HG03354 (cell line): ENCODE data around the gene BAG3.
"Not testable (repeated sequence)": the region's sequence is repeated elsewhere in the genome, so short reads cannot be mapped to it uniquely, and the experiment has no call there.

Experiments used
- ATAC-seq: cut with Tn5 transposase; IDR thresholded peaks from one replicate; pipeline ENCODE4 v1.9.1; 2021; ENCODE audit warnings: mild to moderate bottlenecking; ENCODE audit not compliant: unreplicated experiment, poor library complexity, severe bottlenecking

BAG3 gene

DNA sequence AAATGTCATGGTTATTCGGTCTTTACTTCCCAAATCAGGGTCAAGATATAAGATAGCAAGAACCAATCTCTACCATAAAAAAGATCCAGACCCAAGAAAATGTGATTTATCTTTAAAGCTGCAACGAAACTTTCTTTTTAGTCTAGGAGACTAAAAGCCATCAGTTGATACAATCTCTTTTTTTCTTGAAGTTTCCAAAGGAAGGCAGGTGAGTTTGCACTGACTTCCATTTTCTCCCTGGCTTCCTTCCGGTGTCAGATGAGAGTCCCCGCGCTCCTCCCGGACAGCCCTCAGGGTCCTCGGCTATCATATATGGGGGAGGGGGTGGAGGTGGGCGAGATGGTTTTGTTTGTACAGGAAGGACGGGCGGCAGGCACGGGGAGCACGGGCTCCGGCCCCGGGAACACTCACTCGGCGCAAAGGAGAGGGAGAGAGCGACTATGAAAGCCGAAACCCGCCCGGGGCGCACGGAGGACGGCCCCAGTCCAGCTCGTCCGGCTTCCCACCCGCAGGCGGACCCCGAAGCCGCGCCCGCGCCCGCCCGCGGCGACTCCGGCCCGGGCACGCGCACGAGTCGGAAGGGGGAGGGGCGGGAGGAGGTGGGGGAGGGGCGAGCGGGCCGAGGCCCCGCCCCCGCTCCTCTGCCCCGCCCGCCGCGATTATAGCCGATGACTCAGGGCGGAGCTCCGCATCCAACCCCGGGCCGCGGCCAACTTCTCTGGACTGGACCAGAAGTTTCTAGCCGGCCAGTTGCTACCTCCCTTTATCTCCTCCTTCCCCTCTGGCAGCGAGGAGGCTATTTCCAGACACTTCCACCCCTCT, at the start of gene BAG3:
Gene BAG3 (plus strand): TSS at position 689 of the 822 bp plus-strand sequence. CDS start 296 bp downstream, outside the sequence.
- peak; percentile 86 for ATAC-seq

DNA sequence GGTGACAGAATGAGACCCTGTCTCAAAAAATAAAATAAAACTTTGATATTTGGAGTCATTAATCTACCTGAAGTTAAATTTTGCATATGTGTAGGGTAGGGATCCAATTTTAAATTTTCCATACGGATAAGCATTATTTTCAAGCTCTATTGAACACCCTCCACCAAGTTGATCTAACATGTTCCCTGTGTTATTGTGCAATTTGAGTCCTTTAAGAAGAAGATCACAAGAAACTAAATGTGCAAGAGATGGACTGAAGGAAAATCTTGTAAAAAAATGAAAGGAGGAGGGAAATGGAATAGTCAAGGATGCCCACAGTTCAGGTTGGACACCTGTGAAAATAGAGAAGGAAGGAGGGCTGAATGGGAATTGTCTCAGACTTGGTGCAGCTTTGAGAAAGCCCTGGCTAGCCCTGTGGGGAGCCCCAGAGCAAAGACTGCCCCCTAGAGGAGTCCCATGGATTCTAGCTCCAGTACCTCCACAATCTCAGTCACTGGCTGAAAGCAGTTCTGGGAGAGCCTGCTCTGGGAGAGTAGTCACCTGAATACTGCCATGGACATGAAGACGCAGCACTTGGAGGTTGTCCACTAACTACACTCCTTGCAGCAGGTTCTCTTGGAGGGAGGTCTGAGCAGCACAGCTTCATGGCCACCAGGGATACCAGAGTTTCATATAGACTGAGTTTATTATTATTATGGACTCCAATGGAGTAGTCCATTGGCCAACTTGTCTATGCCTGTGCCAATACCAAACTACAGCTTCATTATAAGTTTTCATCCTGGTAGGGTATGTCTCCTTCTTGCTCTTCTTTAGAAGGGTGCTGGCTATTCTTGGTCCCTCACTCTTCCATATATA, 48.7 kb upstream of the BAG3 start:
- ATAC-seq = peak; percentile 45

DNA sequence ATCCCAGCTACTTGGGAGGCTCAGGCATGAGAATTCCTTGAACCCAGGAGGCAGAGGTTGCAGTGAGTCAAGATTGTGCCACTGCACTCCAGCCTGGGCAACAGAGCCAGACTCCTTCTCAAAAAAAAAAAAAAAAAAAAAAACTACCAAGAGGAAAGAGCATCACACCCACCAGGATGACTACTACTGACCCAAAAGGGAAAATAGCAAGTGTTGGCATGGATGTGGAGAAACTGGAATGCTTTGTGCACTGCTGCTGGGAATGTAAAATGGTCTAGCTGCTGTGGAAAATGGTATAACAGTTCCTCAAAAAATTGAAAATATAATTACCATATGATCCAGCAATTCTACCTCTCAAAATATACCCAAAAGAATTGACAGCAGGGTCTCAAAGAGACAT, 46.7 kb upstream of the BAG3 start:
- no peak for ATAC-seq

DNA sequence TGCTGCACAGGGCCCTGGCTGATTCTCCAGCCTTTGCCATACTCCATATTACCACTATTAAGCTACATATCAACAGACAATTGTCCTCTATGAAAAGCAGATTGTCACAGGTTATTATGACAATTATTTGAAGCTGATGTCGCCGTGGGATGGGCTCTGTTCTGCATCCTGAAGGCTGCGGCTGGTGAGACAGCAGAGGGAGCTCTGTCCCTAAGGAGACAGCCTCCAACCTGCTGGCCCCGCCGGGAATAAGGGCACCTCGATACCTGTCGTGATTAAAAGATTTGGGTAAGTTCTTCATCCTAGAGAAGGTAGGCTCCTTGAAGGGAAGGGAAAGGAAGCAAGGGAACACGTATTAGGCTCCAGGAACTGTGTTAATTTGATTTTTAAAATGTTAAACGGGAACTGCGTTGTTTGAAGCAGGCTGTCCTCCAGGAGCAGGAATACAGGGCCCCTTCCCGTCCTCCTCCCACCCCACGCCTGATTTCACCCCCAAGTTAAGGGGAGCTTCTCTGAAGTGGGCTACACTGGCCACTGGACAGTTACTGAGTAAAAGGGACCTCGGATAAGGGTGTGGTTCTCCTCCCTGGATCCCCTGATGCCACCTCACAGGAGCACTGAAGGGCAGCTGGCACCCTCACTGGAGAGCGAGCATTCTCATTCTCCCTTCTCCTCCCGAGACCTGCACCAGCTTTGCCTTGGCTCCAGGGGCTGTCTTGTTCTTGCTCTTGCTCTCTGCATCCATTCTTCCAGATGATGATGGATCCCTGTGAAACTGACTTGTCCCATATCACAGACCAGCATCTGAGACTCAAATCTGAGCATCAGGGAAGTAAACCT, 42.6 kb upstream of the BAG3 start:
- ATAC-seq = no peak

DNA sequence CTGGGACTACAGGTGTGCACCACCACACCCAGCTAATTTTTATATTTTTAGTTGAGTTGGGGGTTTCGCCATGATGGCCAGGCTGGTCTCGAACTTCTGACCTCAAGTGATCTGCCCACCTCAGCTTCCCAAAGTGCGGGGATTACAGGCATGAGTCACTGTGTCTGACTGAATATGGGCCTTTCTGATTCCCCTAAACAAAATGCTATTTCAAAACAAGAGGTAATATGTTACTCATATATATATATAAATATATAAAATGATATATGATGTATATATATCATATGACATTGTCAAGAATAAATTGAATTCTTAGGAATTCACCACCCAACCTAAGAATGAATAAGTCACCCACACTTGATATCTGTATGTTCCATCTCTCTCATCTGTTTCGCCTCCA, 41.7 kb upstream of the BAG3 start:
- no peak for ATAC-seq

DNA sequence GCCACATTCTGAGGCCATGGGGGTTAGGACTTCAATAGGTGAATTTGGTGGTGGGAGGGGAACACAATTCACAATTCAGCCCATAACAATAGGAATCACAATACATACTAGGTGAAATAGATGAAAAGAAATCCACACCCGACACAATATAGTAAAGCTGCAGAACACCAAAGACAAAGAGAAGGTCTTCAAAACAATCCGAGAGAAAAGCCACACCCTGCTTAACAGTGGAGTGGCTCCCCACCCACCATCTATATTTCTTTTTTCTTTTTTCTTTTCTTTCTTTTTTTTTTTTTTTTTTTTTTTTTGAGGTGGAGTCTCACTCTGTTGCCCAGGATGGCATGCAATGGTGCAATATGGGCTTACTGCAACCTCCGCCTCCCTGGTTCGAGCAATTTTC, 39.7 kb upstream of the BAG3 start:
- ATAC-seq = no peak

DNA sequence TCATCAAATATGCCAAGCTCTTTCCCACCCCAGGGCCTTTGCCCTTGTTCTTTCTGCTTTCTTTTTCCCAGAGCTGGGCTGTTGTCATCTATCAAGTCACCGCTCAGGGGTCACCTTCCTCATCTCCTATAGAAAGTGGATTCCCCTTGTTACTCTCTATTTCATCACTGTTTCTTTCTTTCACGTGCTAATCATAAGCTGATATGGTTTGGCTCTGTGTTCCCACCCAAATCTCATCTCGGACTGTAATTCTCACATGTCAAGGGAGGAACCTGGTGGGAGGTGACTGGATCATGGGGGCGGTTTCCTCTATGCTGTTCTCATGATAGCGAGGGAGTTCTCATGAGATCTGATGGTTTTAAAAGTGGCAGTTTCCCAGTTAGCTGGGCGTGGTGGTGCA, 37.4 kb upstream of the BAG3 start:
- ATAC-seq = no peak

DNA sequence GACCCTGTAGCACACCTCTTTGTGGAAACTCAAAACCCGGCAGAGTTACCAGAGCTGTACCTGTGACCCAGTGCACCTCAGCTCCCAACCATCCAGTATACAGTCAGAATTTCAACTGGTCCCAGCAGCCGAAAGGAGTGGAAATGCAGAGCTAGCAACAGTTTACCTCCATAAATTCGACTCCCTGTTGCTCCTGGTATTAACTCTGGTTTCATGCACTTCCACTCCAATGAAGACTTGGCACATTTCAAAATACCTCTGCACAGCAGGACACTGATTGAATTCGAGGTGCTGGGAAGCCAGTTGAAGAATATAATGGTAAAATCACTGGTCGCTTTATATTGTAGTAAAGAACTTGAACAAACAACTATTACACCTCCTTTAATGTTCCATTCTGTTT, 36.5 kb upstream of the BAG3 start:
- no peak for ATAC-seq

DNA sequence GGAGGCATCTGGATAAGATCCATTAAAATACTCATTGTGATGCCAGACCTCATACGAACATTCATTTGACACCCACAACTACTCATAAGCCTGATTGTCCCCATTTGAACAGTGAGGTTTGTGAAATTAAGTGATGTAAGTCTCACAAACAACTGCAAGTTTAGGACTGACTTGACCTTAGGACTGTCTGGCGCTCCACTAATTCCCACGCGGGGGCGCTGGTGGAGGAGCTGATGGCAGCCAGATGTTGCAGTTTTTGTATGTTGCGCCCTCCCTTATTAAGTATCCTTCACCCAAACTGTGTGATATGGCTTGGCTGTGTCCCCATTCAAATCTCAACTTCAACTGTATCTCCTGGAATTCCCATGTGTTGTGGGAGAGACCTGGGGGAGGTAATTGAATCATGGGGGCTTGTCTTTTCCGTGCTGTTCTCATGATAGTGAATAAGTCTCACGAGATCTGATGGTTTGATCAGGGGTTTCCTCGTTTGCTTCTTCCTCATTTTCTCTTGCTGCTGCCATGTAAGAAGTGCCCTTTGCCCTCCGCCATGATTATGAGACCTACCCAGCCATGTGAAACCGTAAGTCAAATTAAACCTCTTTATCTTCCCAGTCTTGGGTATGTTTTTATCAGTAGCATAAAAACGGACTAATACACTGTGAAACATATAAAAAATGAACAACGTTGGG, 34.2 kb upstream of the BAG3 start:
- ATAC-seq = no peak

DNA sequence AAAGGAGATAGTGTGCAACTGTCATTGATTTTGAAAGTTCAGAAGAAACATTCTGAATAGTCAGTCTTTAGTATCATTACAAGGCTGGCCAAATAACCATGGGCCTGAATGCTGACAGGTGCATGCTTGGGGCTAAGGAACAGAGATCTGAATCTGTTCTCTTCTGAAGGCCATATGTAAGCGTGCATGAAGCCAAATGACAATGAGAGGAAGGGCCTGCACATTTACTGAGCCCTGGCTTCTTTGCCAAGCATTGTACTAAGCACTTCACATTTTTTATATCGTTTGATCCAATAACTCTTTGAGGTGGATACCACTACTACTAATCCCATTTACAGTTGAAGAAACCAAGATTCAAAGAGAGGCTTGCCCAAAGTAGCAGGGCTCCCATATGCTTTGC, 32.0 kb upstream of the BAG3 start:
- ATAC-seq = no peak

DNA sequence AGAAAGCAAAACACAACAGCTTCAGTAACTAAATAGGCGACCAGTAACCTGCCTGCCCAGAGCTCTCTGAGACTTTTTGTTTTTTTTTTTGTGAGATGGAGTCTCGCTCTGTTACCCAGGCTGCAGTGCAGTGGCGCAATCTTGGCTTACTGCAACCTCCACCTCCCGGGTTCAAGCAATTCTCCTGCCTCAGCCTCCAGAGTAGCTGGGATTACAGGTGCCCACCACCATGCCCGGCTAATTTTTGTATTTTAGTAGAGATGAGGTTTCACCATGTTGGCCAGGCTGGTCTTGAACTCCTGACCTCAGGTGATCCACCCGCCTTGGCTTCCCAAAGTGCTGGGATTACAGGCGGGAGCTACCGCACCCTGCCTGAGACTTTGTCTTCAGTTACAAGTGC, 31.4 kb upstream of the BAG3 start:
- not testable (repeated sequence) for ATAC-seq

DNA sequence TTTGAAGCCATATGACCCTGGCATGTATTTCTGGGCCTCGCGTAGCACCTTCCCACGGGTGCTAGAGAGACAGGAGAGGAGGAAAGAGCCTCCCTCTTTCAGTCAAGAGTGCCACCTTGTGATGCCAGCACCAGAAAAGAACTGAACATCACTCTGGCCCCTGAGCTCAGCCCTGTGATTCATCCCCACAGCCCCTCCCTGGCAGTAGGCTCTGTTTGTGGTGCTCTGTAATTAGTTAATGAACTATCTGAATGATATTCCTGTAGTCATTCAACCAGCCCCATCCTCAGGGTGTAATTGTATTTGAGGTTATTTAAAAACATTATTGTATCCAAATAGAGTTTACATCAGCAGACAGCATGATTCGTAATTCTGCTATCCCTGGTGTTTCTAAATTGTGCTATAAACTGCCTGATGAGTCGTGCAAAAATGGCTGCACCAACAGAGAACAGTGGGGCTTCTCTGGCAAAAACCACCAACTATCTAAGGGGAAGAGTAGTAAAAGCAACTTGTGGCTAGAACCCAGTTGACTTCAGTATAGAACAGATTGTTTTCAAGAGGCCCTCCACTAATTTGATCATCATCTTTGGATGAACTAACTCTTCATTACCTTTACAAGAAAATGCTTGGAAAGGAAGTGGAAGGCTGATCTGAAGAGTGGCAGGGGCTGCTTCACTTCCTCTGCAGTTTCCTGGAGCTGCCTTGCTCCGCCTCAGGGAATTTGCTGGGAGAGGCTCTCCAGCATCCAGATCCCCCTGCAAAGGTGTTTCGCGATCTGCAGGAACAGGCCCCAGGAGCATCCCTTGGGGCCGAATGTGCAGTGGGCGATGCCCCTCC, 30.7 kb upstream of the BAG3 start:
- ATAC-seq = no peak

DNA sequence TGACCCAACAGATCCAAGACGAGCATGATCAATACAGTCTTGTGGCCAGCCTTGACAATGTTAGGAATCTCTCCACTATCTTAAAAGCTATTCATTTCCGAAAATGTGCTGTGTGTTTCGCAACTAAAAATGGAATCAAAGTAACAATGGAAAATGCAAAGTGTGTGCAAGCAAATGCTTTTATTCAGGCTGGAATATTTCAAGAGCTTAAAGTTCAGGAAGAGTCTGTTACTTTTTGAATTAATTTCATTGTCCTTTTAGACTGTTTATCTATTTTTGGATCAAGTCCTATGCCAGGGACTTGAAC, 30.1 kb upstream of the BAG3 start:
- no peak for ATAC-seq

DNA sequence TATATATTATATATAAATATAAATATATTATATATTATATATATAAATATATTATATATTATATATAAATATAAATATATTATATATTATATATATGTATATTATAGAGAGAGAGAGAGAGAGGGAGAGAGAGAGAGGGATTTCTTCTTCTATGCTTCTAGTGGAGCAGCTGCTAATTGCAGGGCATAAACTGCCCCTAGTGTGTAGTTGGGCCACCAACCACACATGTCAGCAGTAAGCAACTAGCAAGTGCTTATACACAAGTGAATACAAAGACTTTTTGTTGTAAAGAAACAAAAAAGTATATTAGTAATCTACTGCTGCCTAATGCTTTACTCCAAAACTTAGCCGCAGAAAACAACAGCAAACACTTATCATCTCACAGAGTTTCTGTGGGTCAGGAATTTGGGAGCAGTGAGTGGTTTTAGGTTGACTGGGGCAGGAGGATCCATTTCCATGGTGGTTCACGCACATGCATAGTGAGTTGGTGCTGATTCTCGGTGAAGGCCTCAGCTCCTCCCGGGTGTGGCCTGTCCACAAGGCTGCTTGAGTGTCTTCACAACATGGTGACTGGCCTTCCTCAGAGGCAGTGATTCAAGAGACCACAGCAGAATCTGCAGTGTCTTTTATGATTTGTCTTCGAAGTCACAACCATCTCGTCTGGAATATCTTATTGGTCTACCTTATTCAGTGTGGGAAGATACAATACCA, 25.5 kb upstream of the BAG3 start:
- no peak for ATAC-seq

DNA sequence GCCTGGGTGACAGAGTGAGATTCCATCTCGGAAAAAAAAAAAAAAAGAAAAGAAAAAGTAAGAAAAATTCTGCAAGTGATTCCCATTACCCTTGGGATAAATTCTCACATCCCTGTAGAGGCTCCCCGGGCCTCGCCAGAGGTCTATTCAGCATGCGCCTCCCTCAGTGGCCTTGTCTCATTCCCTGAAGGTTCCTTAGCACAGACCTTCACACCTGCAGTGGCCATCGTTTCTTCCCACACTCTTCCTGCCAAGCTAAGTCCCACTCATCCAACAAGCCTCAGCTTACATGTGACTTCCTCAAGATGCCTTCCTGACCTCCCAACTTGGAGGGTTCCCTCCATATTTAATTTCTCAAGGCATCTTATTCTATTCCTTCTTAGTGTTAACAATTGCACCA, 20.9 kb upstream of the BAG3 start:
- no peak for ATAC-seq

DNA sequence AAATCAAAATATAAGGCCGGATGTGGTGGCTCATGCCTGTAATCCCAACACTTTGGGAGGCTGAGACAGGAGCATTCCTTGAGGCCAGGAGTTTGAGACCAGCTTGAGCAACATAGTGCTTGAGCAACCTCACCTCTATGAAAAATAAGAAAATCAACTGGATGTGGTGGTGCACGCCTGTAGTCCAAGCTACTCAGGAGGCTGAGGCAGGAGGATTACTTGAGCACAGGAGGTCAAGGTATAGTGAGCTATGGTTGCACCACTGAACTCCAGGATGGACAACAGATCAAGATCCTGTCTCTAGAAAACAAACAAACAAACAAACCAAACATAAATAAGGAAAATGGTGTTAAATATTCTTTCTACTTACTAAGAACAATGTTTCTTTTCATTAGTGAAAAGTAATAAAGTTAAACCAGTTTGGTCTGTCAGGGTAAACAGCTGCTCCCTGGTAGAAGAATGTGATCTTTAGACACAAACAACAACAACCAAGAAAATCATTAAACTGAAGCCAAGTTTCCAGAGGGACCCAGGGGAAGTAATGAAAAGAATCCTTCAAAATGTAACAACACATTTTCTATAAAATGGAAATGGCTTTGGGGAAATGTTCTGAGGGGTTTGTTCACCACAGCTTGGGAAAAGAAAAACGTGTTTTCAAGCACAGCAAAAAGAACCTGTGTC, 17.5 kb upstream of the BAG3 start:
- ATAC-seq = no peak

DNA sequence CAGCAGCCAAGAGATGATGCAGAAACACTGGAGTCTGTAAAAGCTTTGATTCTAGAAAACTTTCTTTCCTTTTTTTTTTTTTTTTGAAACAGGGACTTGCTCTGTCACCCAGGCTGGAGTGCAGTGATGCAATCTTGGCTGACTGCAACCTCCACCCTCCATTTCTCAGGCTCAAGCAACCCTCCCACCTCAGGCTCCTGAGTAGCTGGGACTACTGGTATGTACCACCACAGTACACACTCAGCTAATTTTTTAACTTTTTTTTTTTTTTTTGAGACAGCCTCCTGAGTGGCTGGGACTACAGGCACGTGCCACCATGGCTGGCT, 17.0 kb upstream of the BAG3 start:
- no peak for ATAC-seq

DNA sequence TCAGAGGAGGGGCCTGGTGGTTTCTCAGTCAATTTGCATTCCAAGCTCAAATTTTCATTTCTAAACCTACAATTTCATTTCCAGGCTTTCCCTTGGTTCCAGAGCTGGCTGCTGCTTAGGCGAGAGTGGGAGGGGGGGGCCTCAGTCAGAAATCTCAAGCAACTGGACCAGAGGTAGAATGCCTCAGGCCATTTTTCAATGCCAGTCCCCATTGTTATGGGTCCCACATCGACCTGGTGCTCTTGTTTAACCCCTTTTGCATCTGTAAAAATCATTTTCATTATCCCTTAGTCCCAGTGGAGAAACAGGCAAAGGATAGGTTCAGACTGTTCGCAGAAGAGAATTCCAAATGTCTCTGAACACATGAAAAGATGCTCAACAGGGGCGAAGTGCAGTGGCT, 13.5 kb upstream of the BAG3 start:
- no peak for ATAC-seq
